ENCODE results near the gene LLPH.

LLPH gene

DNA sequence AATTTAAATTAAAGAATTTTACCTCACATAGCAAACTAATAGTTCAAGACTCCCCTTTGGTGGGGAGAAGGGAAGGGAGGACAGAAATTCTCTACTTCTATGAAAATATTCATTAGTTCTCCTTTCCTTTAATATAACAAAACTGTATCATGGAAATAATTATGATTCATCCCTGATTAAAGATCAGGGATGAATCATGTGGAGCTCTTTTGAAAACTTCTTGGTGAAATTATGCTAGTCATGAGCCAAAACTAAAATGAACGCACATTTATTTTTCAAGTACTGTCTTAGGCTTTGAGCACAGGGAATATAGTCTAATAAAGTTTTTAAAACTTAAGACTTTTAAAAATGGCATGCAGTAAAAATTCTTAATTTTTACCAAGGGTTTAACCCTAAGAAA, 22.2 kb upstream of the LLPH start:
- TF ChIP-seq GATA3 (IDR thresholded peaks at IDR 0.05; ENCODE audit: low read depth, low read length) (no peak), GATA2 (IDR thresholded peaks at IDR 0.05; ENCODE audit: low read depth, low read length) (no peak)

DNA sequence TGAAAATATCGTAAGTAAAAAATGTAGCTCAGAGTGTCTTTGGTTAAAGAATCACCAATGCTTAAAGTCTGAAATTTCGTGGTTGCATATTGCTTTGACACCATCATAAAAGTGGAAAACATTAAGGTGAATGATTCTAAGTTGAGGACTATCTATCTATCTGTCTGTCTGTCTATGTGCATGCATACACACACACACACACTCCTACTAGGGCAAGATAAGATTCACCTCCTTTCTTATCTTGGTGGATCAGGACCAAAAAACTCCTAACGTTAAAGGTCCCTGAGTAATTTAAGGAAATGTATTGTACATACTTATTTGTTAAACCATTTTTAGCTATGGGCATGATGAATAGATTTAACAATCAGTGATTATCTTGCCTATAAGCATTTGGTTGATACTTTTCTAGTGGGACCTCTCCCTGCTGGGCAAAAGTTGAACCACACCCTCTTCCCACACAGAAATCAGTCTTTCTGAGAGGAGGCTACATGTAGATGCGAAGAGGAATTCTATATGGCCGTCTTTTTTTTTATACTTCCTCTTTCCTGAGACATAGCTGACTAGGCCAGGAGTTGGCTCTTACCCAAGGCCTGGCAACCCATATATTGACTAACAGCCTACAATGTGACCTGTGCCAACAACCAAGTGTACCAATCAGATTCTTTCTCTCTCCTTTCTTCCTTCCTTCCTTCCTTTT, 19.3 kb upstream of the LLPH start:
- TF ChIP-seq GATA2 (IDR thresholded peaks at IDR 0.05; ENCODE audit: low read depth, low read length) (no peak), GATA3 (IDR thresholded peaks at IDR 0.05; ENCODE audit: low read depth, low read length) (no peak)

DNA sequence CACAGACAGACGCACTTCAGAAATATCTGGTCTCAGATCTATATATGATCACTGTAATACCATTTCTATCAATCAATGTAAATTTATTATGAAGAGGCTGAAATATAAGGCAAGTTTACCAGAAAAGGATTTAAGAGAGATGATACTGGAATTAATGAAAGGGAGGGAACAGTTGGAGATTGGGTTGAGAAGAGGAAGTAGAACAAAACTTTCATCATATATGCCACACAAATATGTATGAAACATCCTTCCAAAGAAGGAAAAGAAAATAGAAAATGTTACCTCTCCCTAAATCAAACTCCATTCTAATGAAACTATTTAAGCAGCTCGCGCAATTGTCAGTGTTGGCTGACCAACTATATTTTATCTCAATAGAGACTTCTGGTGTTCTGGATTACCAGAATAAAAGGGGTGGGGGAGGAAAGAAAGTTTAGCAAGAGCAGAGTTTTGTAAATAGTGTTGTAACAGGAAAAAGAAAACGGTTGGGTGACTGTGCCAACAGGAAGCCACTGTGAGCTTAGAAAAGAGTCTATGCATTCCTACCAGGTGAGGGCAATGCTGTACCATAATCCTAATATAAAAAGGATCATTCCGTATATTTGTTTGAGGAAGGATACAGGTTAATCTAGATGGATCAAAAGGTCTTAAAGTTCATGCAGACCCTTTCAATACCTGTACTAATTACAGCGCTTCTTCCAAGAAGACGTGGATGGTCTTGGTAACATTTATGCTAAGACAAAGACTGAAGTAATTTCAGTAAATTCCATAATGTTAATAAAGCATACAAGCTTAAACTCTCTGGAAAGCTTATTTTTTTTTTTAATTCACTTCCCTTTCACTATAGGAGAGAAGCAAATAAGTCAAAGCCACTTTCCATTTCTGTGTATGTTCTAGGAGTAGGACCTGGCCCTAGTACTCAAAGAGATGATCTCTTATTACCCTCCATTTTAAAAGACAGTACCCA, 14.5 kb upstream of the LLPH start:
- TF ChIP-seq GATA2 (IDR thresholded peaks at IDR 0.05; ENCODE audit: low read depth, low read length) = no peak
- no peak for TF ChIP-seq GATA3 (IDR thresholded peaks at IDR 0.05; ENCODE audit: low read depth, low read length)

DNA sequence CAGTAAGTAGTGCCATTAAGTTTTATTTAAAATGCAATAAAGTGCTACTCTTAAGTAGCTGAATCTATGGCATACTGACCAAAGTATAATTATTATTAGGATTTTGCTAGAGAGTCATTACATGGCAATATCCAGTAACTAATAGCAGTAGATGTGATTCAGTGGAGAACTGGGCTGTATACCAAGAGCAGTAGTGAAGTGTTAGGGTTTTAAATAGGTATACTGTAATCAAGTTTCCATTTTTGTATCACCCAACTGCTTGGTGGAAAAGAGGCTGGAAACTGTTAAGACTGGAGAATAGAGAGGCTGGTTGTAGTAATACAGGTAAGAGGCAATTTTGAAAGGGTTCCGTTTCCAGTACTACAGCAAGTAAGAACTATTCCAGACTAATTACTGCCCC, 13.3 kb upstream of the LLPH start:
- no peak for TF ChIP-seq GATA3 (IDR thresholded peaks at IDR 0.05; ENCODE audit: low read depth, low read length)
- TF ChIP-seq GATA2 (IDR thresholded peaks at IDR 0.05; ENCODE audit: low read depth, low read length) = no peak

DNA sequence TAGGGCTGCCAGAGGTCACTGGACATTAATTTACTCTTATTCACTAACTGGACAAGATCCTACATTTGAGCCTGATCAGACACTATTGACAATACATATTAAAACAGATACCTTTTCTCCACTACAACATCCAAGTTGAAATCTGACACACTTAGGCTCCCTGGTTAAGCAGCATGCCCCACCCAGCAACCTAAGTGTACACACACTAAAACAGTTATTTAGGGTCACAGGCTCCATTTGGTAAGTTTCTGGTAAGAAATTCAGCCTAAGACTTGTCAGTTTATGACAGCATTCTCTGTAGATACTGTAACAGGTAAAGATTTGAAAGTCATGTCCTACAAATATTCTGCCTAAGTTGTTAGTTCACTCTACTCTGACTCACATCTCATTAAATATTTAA, 12.3 kb upstream of the LLPH start:
- TF ChIP-seq GATA2 (IDR thresholded peaks at IDR 0.05; ENCODE audit: low read depth, low read length) (no peak), GATA3 (IDR thresholded peaks at IDR 0.05; ENCODE audit: low read depth, low read length) (no peak)

- TF ChIP-seq GATA3 (IDR thresholded peaks at IDR 0.05; ENCODE audit: low read depth, low read length) (no peak), GATA2 (IDR thresholded peaks at IDR 0.05; ENCODE audit: low read depth, low read length) (no peak)
Observed at GRCh38 chr12:66141299-66141698, 10.7 kb upstream of the LLPH start.

GRCh38 chr12:66140731-66141130, 10.2 kb upstream of the LLPH start:
- TF ChIP-seq GATA3 (IDR thresholded peaks at IDR 0.05; ENCODE audit: low read depth, low read length) = no peak
- TF ChIP-seq GATA2 (IDR thresholded peaks at IDR 0.05; ENCODE audit: low read depth, low read length) = no peak

GRCh38 chr12:66139328-66139727, 8.8 kb upstream of the LLPH start:
- TF ChIP-seq GATA3 (IDR thresholded peaks at IDR 0.05; ENCODE audit: low read depth, low read length) = no peak
- no peak for TF ChIP-seq GATA2 (IDR thresholded peaks at IDR 0.05; ENCODE audit: low read depth, low read length)

- TF ChIP-seq GATA2 (IDR thresholded peaks at IDR 0.05; ENCODE audit: low read depth, low read length) (no peak), GATA3 (IDR thresholded peaks at IDR 0.05; ENCODE audit: low read depth, low read length) (no peak)
Observed at GRCh38 chr12:66137937-66138336, 7.4 kb upstream of the LLPH start.

DNA sequence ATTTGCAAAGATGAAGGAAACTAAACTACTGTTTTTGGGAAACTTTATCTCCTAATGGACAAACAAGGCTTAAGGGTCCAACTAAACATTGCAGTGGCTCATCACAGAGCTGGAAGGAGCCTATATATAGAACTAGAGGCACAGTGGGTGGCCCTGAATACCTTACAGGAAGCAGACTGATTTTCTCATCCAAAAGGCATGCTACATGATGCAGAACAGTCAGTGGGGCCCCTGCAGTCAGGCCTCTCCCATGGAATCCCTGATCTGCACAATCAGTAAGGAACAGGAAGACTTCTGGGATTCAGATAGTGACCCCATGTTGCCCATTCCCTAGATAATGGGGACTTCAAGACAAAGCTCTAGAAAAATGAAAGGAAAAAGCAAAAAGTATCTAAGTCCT, 1.9 kb upstream of the LLPH start:
- TF ChIP-seq GATA3 (IDR thresholded peaks at IDR 0.05; ENCODE audit: low read depth, low read length) (no peak), GATA2 (IDR thresholded peaks at IDR 0.05; ENCODE audit: low read depth, low read length) (no peak)

GRCh38 chr12:66131067-66131688, 628 bp upstream of the LLPH start:
- no peak for TF ChIP-seq GATA3 (IDR thresholded peaks at IDR 0.05; ENCODE audit: low read depth, low read length)
- TF ChIP-seq GATA2 (IDR thresholded peaks at IDR 0.05; ENCODE audit: low read depth, low read length) = no peak

DNA sequence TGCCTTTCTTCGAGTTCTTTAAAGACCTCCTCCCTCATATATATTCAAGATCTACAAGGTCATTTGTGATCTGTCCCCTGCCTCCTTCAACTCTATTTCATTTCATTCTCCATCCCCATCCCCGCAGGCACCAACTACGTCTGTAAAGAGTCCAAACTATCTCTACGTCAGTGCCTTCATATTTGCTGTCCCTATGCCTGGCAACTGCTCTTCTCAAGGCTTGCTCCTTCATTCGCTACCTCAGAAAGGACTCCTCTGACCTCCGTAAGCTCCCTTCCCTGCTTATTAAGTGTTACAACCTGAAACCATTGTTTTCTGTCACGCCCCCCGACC, 650 bp downstream of the LLPH start:
- no peak for TF ChIP-seq GATA2 (IDR thresholded peaks at IDR 0.05; ENCODE audit: low read depth, low read length)
- no peak for TF ChIP-seq GATA3 (IDR thresholded peaks at IDR 0.05; ENCODE audit: low read depth, low read length)

- TF ChIP-seq GATA2 (IDR thresholded peaks at IDR 0.05; ENCODE audit: low read depth, low read length) (no peak), GATA3 (IDR thresholded peaks at IDR 0.05; ENCODE audit: low read depth, low read length) (no peak)
Observed at GRCh38 chr12:66127650-66128049, 2.9 kb downstream of the LLPH start.

GRCh38 chr12:66120477-66120876, 10.1 kb downstream of the LLPH start:
- TF ChIP-seq GATA2 (IDR thresholded peaks at IDR 0.05; ENCODE audit: low read depth, low read length) (no peak), GATA3 (IDR thresholded peaks at IDR 0.05; ENCODE audit: low read depth, low read length) (no peak)

- TF ChIP-seq GATA2 (IDR thresholded peaks at IDR 0.05; ENCODE audit: low read depth, low read length) (no peak), GATA3 (IDR thresholded peaks at IDR 0.05; ENCODE audit: low read depth, low read length) (no peak)
Observed at GRCh38 chr12:66119870-66120241, 10.7 kb downstream of the LLPH start.

Data from SH-SY5Y (cell line).